Measurements from ENCODE around the gene HLA-DQB1. TPM values are rescaled to one million over a fixed set of nuclear protein-coding genes. Genes with fewer than 3 reads are reported as not detected.
"Not testable (repeated sequence)": the region's sequence is repeated elsewhere in the genome, so short reads cannot be mapped to it uniquely, and the experiment has no call there.

The HLA-DQB1 gene
- 1 to 10 TPM; 1.6 to 9.4 (median 3.7) TPM for total RNA-seq

DNA sequence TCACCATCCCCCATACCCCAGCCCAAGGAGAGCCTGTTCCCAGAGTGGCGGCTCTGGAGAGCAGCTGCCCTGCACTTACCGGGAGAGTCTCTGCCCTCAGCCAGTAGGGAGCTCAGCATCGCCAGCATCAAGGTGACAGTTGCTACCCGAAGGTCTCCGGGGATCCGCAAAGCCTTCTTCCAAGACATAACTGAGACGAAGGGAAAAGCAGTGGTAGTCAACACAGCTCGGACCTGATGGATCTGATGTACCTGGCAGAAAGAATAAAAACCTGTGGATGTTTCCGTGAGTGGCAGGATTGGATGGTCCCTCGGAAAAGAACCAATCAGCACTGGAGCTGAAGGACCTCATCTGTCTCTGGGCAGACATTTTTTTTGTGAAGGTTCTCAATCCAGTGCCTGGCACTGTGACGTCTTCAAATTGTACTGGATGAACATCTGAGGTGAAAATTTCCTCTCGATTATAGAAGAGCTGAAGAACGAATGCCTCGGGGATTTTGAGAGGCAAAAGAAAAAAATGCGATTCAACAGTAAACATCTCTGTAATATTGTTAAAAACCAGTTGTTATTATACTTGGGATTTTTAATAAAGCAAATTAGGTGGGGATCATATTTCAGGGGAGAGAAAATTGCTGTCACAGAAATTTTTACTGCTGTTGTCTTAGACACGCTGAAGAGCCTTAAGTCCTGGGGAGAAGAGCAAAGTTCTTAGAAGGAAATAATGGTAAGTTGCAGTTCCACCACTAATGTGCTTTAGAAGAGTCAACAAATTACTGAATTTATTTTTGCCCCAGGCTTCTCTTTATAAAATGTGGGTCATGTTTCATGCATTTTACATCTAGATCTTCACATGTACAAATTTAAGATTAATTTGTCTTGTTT is at the start of gene HLA-DQB1:
Gene HLA-DQB1, minus strand, starts transcription at position 238 of the 881 bp plus-strand sequence. Its CDS starts 50 bp downstream, at position 188.
- TF ChIP-seq, protein P1, sequence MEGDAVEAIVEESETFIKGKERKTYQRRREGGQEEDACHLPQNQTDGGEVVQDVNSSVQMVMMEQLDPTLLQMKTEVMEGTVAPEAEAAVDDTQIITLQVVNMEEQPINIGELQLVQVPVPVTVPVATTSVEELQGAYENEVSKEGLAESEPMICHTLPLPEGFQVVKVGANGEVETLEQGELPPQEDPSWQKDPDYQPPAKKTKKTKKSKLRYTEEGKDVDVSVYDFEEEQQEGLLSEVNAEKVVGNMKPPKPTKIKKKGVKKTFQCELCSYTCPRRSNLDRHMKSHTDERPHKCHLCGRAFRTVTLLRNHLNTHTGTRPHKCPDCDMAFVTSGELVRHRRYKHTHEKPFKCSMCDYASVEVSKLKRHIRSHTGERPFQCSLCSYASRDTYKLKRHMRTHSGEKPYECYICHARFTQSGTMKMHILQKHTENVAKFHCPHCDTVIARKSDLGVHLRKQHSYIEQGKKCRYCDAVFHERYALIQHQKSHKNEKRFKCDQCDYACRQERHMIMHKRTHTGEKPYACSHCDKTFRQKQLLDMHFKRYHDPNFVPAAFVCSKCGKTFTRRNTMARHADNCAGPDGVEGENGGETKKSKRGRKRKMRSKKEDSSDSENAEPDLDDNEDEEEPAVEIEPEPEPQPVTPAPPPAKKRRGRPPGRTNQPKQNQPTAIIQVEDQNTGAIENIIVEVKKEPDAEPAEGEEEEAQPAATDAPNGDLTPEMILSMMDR (IDR thresholded peaks at IDR 0.05), result no peak
- TF ChIP-seq EP300 (IDR thresholded peaks at IDR 0.05) (no peak), POLR2A (IDR thresholded peaks at IDR 0.05) (no peak), POLR2AphosphoS5 (IDR thresholded peaks at IDR 0.05) (no peak)
- Histone ChIP-seq H3K27me3 (no peaks in the 10 kb centered on the region), H3K4me1 (no peaks in the 10 kb centered on the region), H3K36me3 (no peaks in the 10 kb centered on the region), H3K9me3 (no peaks in the 10 kb centered on the region), H3K4me3 (no peak within 1 kb of the TSS), H3K27ac (no peak within 1 kb of the TSS)
- DNase-seq (ENCODE audit: low spot score in 2 of 2), result no peak
- 15% methylated on average over 16 of the region's 16 CpGs for WGBS

DNA sequence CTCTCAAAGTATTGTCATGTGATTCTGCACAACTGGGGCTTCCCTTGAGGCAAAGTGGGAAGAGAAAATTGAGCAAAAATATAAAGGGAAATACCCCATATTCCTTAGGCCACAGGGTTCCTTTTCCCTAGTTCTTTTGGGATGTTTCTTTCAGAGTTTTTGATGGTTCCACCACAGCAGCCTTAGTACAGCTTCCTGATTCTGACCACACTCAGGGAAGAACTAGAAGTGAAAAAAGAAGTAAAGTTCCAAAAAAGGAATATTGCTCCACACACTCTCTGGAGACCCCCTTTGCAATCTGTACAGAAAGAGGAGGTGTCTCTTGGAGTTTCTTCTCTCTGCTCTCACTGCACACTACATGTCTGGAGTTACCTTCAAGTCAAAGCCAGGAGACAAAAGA is 46.8 kb upstream of the HLA-DQB1 start:
- Histone ChIP-seq H3K9me3 (no peaks in the 10 kb centered on the region), H3K36me3 (no peaks in the 10 kb centered on the region), H3K4me1 (no peaks in the 10 kb centered on the region), H3K4me3 (no peak overlapping the region), H3K27ac (no peak overlapping the region), H3K27me3 (no peaks in the 10 kb centered on the region)
- no peak for TF ChIP-seq POLR2A (IDR thresholded peaks at IDR 0.05)
- no peak for TF ChIP-seq POLR2AphosphoS5 (IDR thresholded peaks at IDR 0.05)
- no peak for TF ChIP-seq EP300 (IDR thresholded peaks at IDR 0.05)
- TF ChIP-seq, protein P1 (IDR thresholded peaks at IDR 0.05), result no peak
- no peak for DNase-seq (ENCODE audit: low spot score in 2 of 2)

DNA sequence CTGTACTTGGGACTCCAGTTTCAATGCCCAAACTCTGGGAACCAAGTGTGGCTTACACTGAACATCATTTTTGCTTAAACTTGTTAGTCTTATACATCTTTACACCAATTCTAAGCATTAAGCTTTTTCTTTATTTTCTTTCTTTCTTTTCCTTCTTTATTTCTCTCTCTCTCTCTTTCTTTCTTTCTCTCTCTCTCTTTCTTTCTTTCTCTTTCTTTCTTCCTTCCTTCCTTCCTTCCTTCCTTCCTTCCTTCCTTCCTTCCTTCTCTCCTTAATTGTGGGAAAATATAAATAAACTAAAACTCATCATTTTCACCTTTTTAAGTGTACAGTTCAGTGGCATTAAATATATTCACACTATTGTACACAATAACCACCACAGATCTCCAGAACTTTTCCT is 43.2 kb upstream of the HLA-DQB1 start:
- H3K27me3 ChIP-seq, result no peaks in the 10 kb centered on the region
- TF ChIP-seq POLR2AphosphoS5 (IDR thresholded peaks at IDR 0.05) (no peak), POLR2A (IDR thresholded peaks at IDR 0.05) (no peak), EP300 (IDR thresholded peaks at IDR 0.05) (no peak)
- TF ChIP-seq, protein P1 (IDR thresholded peaks at IDR 0.05), result no peak

DNA sequence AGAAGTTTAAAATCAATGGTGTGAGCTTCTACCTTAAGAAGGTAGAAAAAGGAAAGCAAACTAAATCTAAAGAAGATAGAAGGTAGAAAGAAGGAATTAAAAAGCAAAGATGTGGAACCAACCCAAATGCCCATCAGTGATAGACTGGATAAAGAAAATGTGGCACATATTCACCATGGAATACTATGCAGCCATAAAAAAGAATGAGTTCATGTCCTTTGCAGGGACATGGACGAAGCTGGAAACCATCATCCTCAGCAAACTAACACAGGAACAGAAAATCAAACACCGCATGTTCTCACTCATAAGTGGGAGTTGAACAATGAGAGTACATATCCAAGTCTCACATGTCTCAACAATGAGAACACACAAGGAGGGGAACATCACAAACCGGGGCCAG is 38.7 kb upstream of the HLA-DQB1 start:
- not testable (repeated sequence) for H3K9me3 ChIP-seq; H3K4me1 ChIP-seq; DNase-seq (ENCODE audit: low spot score in 2 of 2); H3K27ac ChIP-seq; H3K36me3 ChIP-seq; H3K4me3 ChIP-seq
- WGBS, result 61% methylated on average over 3 of the region's 3 CpGs
- H3K27me3 ChIP-seq, result peaks cover 16% of the 10 kb centered on the region

More for the DNA sequence above, 43.2 kb upstream of the HLA-DQB1 start:
- no peak overlapping the region for H3K4me3 ChIP-seq
- H3K27ac ChIP-seq, result no peak overlapping the region
- H3K9me3 ChIP-seq, result no peaks in the 10 kb centered on the region
- no peak for DNase-seq (ENCODE audit: low spot score in 2 of 2)
- H3K4me1 ChIP-seq, result no peaks in the 10 kb centered on the region
- no peaks in the 10 kb centered on the region for H3K36me3 ChIP-seq

DNA sequence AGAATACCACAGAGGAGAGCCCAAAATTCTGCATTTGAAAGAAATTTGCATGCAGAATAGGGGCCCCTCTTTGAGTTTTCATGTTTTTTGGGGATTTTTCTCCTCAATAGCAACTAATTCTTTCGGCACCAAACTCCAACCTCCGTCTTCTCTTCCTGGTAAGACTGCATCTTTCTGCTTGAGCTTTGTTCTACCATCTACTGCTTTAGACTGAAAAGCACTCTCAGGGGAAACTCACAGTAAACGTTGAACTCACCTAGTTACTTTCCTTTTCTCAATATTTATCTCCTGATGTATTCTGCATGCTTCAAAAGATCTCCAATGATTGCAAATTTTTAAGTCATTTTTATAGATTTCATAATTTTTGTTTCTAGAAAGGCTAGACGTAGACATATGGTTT is 36.9 kb upstream of the HLA-DQB1 start:
- Histone ChIP-seq H3K27ac (no peak overlapping the region), H3K27me3 (peaks cover 20% of the 10 kb centered on the region), H3K36me3 (no peaks in the 10 kb centered on the region), H3K4me1 (peaks cover 5% of the 10 kb centered on the region), H3K4me3 (no peak overlapping the region), H3K9me3 (no peaks in the 10 kb centered on the region)
- 30% methylated on average over 4 of the region's 4 CpGs for WGBS
- DNase-seq (ENCODE audit: low spot score in 2 of 2), result no peak
- TF ChIP-seq POLR2AphosphoS5 (IDR thresholded peaks at IDR 0.05) (no peak), EP300 (IDR thresholded peaks at IDR 0.05) (no peak), POLR2A (IDR thresholded peaks at IDR 0.05) (no peak)
- TF ChIP-seq, protein P1 (IDR thresholded peaks at IDR 0.05), result no peak
